Measurements from ENCODE around the gene FMO5.

- TF ChIP-seq CTCF (IDR thresholded peaks at IDR 0.05), result no peak
- no peak for TF ChIP-seq REST (IDR thresholded peaks at IDR 0.05; ENCODE audit: insufficient read depth in 1 of 2, low read depth in 2 of 2, low read length in 1 of 2)
Observed at GRCh38 chr1:147225193-147225730, at the start of gene FMO5.
